Stimulated activated naive CD8-positive, alpha-beta T cell treated with anti-CD3 and anti-CD28 coated beads, Interleukin-15, Interleukin-2, amounts not matched to agents 100 U/mL and 50 U/mL, for 24 hours (primary cell): Measurements from ENCODE around the gene SMPD4.
"Not testable (repeated sequence)": the region's sequence is repeated elsewhere in the genome, so short reads cannot be mapped to it uniquely, and the experiment has no call there.

Experiments
- ATAC-seq: fragments of 150-1000 bp; cut with Tn5 transposase; one replicate; pipeline ENCODE4 v1.10.0; 2021
- DNase-seq: peaks from one replicate; pipeline ENCODE4 v3.0.0; 2021

The SMPD4 gene

DNA sequence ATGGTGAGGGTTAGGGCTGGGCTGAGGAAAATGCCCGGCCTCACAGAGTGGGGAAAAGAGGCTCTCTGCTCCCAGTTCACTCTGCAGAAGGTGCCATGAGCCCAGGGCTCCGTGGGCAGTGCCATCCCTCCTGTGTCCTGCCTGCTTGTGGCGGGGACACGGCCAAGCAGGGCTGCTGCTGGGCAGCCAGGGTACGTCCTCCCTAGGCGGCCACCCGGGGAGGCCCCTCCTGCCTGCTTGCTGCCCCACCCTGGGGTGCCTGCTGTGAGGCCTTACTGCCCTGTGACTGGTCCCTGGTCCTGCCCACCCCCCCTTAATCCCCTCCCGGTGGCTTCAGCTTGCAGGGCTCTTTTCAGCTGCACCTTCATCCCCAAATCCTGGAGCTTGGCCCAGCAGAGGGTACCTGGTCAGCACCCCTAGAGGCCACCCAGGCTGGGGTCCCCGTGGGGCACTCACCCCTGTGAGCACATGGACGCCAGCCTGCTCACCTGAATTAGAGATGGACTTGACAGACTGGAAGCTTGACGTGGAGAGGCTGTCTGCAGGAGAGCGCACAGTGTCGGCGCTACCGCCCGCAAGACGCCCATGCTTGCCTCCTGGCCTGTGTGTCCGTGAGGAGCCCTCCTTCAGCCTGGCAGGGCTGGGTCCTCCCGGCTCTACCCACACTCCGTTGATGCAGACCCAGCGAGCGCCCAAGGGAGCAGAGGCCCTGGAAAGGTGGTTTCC is 39.6 kb downstream of the SMPD4 start:
- ATAC-seq, DNase-seq: not testable (repeated sequence)

DNA sequence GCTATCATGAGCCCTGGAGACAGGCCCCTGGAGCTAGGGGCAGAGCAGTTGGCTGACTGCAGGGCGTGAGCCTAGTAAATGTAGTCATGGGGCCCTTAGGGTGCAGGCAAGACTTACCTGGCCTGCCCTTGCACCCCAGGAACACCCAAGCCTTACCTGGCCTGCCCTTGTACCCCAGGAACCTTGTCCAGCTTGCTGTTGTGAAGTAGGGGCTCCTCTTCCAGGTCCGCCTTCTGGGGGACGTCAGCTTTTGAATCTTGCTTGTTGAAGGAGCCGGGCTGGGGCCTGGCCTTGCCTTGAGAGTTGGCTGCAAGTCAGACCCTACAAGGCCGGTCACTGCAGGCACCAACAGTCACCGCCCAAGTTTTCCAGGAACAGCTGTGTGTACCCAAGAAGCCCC is 40.4 kb downstream of the SMPD4 start:
- ATAC-seq, DNase-seq: not testable (repeated sequence)

DNA sequence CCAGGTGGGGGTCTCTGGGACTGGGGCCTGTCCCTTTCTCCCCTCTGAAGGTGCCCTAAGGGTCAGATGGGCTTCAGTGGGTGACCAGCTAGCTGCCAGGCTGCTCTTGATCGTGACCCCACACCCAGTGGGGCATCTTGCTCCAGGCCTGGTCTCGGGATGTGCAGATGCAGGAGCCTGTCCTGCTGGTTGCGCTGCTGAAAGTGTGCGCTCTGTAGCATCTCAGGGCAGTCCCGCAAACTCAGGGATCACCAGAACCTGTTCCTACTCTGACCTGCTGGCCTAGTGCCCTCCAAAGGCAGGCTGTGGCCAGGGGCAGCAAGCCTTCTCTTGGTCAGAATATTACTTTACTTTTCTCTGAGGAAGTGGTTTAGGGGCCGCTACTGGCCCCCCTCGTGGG is 40.9 kb downstream of the SMPD4 start:
- DNase-seq, ATAC-seq: not testable (repeated sequence)

DNA sequence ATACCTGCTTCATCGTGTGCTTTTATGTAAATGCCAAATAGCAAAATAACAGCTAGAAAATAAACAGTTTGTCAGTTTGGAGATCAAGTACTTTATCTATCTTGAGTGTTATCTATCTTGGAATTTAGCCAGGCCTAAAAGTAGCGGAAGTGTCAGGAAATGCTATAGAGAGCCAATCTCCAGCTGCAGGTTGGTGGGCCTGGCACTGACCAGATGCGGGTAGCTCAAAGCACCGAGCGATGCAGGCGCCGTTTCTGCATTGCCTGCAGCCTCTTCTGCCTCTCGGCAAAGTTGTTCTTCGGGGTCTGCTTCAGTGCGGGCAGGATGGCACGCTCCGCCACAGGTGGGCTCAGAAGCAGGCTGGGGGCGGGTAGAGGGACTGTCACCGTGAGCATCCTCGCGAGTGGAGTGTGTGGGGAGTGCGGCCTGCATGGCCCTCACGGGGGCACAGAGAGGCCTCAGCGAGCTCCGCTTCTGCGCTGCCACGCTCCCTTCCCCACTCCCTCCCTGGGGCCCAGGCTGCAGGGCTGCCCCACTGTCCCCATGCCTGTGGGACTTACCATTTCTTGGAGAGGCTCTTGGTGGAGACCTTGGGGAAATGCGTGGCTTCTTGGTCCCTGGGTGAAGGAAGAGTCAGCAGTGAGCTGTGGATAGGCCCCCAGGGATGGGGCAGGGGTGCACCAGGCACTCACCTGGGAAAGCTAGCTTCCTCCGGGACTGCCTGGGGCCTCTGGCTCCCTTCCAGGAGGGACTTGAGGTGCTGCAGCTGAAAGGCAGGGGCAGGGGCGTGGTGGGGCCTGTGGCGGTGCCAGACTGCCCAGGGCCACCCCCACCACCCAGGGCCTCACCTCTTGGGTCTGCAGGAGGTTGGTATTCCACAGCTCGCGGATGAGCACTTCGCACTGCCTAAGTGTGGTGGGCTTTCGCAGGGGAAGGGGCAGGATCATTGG is 41.8 kb downstream of the SMPD4 start:
- not testable (repeated sequence) for DNase-seq, ATAC-seq

DNA sequence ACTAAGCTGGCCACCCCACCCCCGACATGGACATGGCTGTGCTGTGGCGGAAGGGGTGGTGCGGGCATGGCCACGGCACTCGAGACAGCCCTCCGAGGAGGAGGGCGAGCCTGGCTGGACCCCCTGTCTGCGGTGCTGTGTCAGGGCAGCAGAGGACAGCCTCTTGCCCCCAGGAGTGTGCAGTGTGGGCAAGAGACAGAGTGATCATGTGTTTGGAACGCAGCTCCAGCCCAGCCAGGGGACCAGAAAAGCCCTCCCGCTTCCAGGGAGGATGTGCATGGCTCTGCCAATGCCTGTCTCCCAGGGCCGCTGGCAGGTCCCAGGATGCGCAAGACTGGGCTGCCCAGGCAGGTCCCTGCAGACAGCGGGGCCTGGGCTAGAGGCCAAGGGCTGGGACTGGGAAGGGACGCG is 42.6 kb downstream of the SMPD4 start:
- DNase-seq, ATAC-seq: not testable (repeated sequence)

DNA sequence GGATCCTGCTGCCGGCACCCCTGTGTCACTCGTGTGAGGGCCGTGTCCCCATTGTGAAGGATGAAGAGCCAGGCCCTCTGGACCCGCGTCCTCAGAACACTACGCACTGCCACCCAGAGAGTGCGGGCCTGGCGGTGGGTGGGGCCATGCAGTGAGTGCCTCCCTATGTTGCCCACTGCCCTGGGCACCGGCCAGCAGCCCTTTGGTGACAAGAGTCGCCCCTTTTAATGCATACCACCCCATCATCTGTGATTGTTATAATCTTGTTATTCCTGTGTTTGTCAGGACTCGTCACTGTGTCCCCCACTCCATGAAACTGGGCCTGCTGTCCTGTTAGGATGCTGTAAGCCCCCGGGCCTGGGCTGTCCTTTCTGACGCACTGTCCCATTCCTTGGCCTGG is 43.1 kb downstream of the SMPD4 start:
- not testable (repeated sequence) for DNase-seq, ATAC-seq

DNA sequence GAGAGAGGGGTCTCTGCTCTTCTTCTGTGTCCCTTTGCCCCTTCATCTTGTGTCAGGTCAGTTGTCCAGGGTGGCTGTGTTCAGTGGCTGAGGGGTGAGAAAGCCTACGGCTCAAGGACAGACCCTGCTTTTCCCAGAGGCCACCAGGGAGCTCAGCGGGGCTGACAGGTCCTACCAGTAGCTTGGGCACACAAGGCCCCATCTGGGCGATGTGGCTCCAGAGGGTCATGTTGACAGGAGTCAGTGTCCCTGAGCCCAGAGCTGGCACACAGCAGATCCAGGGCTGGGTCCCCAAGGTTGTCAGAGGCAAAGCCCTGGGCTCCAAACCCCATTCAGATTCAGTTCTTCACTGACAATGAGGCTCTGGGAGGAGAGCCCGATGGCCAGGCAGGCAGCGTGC is 44.3 kb downstream of the SMPD4 start:
- not testable (repeated sequence) for DNase-seq, ATAC-seq

DNA sequence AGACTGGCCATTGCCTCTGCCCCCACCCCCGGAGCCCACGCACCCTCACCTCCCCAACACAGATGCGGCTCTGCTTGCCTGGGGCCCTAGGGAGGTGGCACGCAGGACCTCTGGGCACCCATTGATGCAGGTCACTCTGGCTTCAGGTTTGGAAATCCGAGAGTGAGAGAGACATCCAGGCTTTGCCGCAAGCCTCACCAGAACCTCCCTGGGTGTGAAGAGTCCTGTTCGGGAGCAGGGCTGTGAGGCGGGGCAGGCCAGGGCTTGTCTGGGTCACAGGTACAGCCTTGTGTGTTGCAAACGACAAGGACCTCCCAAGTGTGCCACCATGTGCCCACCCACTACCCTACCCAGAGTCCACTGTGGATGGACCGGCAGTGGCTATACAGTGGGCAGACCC is 44.9 kb downstream of the SMPD4 start:
- ATAC-seq, result not testable (repeated sequence)

DNA sequence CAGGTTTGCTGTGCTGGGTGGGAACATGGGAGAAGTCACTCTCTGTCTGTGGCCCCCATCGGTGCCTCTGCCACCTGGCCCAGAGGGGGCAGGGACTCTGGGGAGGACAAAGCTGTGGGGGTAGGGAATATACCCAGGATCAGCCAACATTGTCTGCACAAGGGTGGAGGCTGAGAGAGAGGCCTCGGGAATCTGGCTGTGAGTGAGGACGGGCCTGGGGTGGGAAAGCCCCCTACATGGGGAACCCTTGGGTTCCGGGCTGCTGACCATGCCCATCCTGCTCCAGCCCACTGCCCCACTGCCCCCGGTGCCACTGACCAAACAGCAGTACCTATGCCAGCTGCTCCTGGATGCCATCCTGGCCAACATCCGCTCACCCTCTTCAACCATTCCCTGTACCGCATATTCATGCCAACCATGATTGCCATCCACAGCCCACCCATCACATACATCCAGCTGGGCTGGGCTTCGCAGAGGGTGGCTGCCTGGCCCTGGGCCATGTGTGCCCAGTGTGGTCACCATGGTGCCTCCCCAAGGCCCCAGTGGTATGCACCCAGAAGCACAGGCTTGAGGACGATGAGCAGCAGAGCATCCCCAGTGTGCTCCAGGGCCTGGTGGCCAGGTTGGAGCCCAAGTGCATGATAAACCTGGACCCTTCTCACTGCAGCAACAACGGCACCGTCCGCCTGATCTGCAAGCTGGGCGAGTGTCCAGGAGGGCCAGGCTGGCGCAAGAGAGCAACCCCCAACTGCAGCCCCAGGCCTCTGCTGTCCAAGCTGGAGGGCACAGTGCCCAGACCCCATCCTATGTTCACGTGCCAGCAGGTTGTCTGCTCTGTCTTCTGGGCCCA is 45.5 kb downstream of the SMPD4 start:
- ATAC-seq (no peak), DNase-seq (no peak)

More for the DNA sequence above, 44.9 kb downstream of the SMPD4 start:
- DNase-seq, result not testable (repeated sequence)

DNA sequence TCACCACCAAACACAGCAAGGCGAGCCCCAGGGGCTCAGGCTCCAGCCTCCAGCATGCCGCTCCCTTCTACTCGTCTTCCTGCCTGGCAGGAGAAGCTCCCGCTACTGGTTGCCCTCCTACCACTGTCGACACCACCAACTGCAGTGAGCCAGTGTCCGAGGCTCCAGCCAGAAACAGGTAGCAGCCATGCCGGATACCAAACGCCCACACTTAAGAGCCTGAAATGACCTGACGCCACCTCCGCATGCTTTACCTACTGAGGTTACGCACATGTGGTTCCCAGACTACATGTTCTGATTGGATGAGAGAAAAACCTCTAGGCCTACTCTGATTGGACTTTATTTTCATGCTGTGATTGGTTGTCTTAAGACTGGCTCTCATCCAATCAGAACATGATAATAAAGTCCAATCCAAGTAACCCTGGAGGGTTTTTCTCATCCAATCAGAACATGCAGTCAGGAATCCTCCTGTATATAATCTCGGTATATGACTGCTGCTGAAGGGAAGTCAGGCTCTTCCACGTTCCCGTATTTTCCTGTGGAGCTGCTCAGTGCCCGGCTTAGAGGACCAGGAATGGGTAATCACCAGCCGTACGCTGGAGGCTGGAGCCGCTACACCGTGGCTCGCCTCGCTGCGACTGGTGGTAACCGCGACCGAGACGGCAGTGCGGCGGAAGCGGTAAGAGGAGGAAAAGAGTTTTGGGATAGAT is 52.1 kb downstream of the SMPD4 start, which contains the start of gene POTEF:
TSS of gene POTEF (minus strand) at position 103 of the 710 bp plus-strand sequence. CDS start 8,707 bp downstream, outside the sequence.
- DNase-seq, ATAC-seq: not testable (repeated sequence)

DNA sequence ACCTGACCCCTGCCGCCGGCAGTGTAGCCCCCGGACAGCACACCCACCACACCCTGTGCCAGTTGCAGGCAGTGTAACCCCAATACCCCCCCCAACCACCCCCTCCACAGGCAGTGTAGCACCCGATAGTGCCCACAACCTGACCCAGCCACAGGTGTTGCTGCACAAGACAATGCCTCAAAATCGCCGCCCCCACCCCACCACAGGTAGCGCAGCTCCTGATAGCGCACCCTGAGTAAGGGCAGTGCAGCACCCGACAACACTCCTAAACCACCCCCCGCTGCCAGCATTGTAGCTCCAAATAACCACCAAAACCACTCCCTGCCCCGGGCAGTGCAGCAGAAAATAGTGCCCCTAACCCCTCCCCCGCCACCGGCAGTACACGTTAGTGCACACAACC is 52.9 kb downstream of the SMPD4 start:
- not testable (repeated sequence) for ATAC-seq, DNase-seq

DNA sequence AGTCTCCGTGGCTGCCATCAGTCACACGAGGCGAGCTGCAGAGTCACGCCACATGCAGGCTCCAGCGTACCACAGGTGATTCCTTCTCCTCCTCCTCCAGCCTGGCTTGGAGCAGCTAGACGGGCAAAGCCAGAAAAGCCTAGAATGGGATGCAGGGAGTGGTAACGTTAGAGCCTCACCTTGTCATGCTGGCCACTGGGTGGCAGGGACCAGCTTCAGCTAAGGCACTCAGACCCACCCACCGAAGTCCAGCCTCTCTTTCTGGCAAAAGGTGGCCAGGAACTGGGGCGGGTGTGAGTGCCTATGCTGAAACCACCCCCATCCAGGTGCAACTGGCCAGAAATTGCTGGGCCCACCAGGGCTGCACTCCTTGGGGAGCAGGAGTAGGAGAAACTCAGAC is 53.7 kb downstream of the SMPD4 start:
- not testable (repeated sequence) for DNase-seq, ATAC-seq

DNA sequence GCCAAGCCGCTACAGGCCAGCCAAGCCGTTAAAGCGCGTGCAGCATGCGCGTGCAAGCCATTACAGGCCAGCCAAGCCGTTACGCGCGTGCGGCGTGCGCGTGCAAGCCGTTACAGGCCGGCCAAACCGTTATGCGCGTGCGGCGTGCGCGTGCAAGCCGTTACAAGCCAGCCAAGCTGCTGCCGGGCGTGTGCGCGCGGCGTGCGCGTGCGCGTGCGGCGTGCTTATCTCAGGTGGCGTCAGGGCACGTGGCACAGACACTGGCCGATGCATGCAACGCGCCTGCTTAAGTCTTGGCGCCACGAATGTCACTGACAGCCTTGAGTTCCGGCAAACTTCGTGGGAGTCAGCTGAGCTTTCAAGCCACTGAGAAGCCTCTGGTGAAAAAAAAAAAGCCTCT is 60.5 kb downstream of the SMPD4 start:
- not testable (repeated sequence) for DNase-seq, ATAC-seq

DNA sequence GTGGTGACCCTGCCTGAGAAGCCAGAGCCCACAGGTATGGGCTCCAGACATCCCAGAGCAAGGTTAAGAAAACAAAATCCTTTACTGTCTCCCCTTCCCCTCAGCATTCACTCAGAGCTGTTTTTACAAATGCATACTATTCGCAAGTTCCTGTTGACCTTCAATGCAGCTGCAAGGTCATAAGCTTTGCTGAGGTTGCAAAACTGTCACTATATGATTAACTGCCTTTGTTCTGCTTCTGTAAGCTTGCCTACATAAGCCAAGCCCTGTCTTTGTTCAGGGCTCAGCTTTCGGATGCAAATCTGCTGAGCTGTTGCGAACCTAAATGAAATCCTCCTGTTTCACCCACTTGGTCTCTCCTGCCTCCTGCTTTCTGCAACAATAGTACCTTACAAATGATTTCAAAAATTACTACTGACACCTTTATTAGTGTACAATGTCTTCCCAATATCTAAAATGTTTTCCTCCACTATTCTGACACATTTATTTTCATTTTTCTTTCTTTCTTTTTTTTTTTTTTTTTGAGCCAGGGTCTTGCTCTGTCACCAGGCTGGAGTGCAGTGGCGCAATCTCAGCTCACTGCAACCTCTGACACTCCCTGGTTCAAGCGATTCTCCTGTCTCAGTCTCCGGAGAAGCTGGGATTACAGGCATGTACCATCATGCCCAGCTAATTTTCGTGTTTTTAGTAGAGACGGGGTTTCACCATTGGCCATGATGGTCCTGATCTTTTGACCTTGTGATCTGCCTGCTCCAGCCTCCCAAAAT is 78.6 kb downstream of the SMPD4 start:
- not testable (repeated sequence) for DNase-seq, ATAC-seq
